ENCODE measurements around the gene PTBP1.

DNA sequence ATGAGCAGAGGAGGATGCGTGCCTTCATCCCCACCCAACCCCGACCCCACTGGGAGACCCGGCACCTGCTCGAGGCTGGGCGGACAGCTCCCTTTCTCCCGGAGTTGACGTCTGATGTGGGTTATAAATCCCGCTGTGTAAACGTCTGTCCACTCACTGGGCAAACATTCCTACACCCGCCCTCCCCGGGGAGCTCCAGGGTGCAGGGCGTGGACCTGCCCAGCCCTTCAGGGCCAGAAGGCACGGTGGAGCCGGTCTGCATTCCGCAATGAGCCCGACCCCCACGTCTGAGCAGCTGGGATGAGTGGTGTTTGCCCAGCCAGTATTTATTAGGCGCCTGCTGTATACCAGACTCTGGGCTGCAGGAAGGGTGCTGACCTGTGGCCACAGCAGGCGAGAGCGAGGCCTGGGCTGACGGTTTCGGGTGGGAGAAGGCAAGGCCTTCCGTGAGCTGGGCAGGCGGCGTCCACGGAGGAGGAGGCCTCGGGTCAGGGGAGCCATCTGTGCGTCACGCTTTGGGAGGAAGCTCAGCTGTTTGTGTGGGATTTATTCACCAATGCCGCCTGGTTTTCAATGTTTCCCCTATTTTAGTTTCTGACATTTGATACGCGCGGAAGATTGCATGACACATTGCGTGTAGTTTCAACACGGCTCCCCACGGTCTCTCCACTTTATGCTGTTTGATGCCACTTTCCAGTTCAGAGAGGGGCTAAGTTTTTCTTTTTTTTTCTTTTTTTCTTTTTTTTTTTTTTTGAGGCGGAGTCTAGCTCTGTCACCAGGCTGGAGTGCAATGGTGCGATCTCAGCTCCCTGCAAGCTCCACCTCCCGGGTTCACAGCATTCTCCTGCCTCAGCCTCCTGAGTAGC is 44.4 kb upstream of the PTBP1 start:
- TF ChIP-seq POLR2A (IDR thresholded peaks at IDR 0.05; ENCODE audit: low read depth, low read length): no peak
- TF ChIP-seq SPI1 (IDR thresholded peaks at IDR 0.05; ENCODE audit: low read depth, low read length): no peak
- TF ChIP-seq POU2F2 (IDR thresholded peaks at IDR 0.05; ENCODE audit: low read depth, low read length): no peak
